Neural cell (in vitro differentiated cells): ENCODE measurements around the gene TEX13D.

ENCODE experiments used
- CTCF ChIP-seq: fragments of 450-650 bp; IDR thresholded peaks from 2 replicates; pipeline ENCODE4 v1.5.1; 2014; ENCODE audit warnings: antibody characterized with exemption, mild to moderate bottlenecking, moderate library complexity; ENCODE audit not compliant: poor library complexity, severe bottlenecking
- EP300 ChIP-seq: fragments of 450-650 bp; conservative IDR thresholded peaks from 2 replicates; pipeline ENCODE4 v1.6.1; 2014; ENCODE audit warnings: antibody characterized with exemption, mild to moderate bottlenecking, moderate library complexity; ENCODE audit not compliant: poor library complexity, severe bottlenecking
- EZH2 ChIP-seq: fragments of 200-600, 300-800 bp; shearing (Covaris generic), sonication (generic); IDR thresholded peaks from 2 replicates; pipeline ENCODE4 v1.6.1; 2014; ENCODE audit warnings: antibody characterized with exemption, low read length, borderline replicate concordance, mild to moderate bottlenecking; ENCODE audit not compliant: insufficient read depth, poor library complexity, severe bottlenecking
- POLR2AphosphoS5 ChIP-seq: IDR thresholded peaks from 2 replicates; pipeline ENCODE4 v1.6.1; 2012
- RAD21 ChIP-seq: fragments of 450-650 bp; conservative IDR thresholded peaks from 2 replicates; pipeline ENCODE4 v1.6.1; 2014; ENCODE audit warnings: antibody characterized with exemption, mild to moderate bottlenecking, moderate library complexity
- REST ChIP-seq: IDR thresholded peaks from 2 replicates; pipeline ENCODE4 v1.6.1; 2012; ENCODE audit warnings: borderline replicate concordance
- TAF1 ChIP-seq: IDR thresholded peaks from 2 replicates; pipeline ENCODE4 v1.6.1; 2012; ENCODE audit warnings: low read depth

- TF ChIP-seq CTCF: no peak
- no peak for TF ChIP-seq REST
- no peak for TF ChIP-seq RAD21
- no peak for TF ChIP-seq EZH2
- no peak for TF ChIP-seq POLR2AphosphoS5
- no peak for TF ChIP-seq TAF1
- TF ChIP-seq EP300: no peak
Measured at GRCh38 chrX:124373348-124373747, 40.9 kb downstream of the TEX13D start.
